NCI-H2196 treated with DMSO at 0.1 percent for 48 hours (cell line): Measurements from ENCODE around the gene PLGRKT.
"Not testable (repeated sequence)": the region's sequence is repeated elsewhere in the genome, so short reads cannot be mapped to it uniquely, and the experiment has no call there.

Experiments used
- DNase-seq: peaks from one replicate; lab custom pipeline; 2025; ENCODE audit not compliant: unreplicated experiment; lab: John Stamatoyannopoulos, UW

PLGRKT gene

GRCh38 chr9:5388026-5388819 is 49.5 kb downstream of the PLGRKT start:
- DNase-seq: no peak

DNA sequence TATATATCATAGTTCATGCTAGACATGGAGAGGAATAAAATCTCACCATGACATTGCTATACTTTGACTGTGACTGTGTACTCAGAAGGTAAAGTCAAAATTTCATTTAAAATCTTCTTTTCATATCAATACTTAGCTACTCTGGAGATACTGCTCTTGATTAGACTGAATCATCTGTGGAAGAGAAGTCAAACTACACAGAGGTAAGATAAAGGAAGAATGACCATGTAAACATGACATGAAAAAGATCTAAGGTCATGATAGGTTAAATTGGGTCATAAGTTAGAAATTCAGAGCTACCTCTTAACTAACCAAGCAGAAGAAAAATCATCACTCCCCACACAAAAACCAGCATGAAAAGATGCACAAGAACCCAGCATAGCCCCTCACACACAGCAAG is 53.3 kb downstream of the PLGRKT start:
- DNase-seq: no peak

DNA sequence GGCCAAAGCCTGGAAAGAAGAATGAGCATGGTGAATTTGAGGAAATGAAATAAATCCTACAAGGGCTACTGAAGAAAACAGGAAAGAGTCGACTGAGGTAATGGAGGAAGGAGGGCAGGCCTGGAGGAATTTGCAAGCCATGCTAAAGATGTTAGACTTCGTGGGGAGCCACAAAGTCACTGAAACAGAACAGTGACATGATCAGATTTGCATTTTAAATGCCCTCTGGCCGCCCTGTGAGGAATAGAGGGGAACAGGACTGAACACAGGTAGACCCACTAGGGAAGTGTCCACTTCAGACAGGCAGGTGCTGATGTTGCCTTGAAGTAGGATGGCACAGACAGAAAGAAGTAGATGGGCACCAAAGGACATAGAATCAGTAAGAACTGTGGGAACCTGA is 55.2 kb downstream of the PLGRKT start:
- DNase-seq: no peak

DNA sequence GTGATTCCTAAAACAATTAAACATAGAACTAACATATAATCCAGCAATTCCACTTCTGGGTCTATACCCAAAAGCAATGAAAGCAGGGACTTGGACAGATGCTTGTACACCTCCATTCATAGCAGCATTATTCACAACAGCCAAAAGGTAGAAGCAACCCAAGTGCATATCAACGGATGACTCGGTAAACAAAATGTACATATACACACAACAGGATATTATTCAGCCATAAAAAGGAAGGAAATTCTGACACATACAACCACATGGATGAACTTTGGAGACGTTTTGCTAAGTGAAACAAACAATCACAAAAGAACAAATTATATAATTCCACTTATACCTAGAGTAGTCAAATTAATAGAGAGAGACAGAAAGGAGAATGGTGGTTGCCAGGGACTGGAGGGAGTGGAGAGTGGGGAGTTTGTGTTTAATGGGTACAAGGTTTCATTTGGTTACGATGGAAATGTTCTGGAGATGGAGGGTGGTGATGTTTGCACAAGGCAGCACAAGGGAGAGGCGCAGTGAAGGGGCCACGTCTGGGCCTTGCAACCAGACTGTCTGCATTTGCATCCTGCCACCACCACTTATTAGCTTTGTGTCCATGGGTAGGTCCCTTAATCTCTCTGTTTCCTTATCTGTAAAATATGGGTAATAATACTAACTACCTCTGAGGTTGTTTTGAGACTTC is 61.8 kb downstream of the PLGRKT start:
- DNase-seq: no peak

- DNase-seq: no peak
These were observed 62.6 kb downstream of the PLGRKT start for GRCh38 chr9:5375091-5375490.

DNA sequence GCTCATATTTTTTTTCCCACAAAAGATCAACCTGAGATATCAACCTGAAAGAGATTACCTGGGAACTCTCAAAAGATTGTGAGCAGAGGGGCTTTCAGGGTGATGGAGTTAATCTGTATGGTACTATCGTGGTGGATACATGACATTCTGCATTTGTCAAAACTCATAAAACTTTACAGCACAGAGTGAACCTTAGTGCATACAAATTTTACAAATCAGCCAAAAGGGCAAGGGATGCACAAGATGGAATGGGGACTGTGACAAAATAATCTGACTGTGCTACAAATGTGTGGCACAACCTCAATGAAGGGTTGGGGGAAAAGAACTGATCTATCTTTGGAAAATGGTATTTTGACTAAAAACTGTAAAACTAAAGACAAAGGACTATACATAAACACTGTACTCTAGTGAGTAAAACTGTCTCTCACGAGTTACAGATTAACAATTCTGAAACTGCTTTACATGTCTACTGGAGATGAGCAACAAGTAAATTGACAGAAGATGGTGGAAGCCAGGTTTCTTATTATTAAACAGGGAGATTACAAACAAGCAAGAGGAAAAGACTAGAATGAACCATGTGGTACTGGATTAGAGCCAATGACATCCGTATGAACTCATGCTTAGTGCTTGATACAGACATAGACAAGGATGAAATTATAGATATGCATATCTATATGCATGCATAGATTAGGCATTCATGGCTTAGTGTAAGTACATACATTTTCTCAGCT is 73.3 kb downstream of the PLGRKT start:
- no peak for DNase-seq

GRCh38 chr9:5361326-5362010 is 76.3 kb downstream of the PLGRKT start:
- DNase-seq: no peak

- no peak for DNase-seq
These were observed 77.4 kb downstream of the PLGRKT start for GRCh38 chr9:5360341-5360740.

DNA sequence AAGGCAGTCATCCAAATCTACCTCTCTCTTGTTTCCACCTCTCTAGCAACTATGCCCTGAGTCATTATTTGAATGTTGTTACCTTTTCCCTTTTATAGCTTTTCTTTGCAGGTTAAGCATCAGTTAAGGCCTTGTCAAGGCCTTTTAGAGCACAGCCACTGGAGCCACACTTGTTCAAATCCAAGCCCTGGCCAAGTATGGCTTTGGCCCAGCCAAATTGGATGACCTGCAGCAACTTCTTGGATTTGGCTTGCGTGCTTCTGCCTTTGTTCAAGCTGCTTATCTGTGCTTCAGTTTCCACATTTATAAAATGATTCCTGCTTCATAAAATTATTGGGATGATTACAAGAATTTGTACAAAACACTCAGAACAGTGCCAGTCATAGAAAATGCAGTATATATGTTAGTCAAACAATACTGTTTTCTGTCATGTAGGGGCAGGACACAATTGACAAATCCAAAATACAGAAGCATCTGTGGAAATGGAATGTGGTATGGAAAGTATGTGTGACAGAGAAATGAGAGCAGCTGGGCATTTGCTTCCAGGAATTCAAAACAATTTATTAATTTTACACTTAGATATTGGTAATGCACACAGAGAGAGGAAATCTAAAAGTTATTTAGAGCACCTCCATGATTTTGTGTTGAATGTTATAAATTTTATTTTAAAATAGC is 80.2 kb downstream of the PLGRKT start:
- no peak for DNase-seq

- DNase-seq: no peak
These were observed 81.9 kb downstream of the PLGRKT start for GRCh38 chr9:5355817-5356216.

- DNase-seq: no peak
These were observed 82.5 kb downstream of the PLGRKT start for GRCh38 chr9:5355226-5355625.

DNA sequence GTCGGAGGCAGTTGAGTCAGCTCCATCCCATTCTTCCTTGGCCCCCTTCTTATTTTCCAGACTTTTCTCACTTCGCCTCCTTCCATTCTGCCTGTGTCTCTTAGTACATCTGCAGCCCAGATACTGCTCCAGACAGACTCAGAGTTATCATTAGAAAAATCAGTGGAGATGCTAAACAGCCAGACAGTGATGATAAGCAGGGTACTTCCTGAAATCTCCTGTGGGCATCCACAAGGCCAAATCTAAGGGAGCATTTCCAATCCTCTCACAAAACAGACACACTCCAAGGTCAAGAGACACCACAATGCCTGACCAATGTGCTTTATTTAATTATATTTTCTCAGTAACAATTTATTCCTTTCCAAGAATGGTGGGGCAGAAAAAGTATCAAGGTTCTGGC is 83.5 kb downstream of the PLGRKT start:
- no peak for DNase-seq

- DNase-seq: no peak
These were observed 85.0 kb downstream of the PLGRKT start for GRCh38 chr9:5352637-5353248.

- DNase-seq: not testable (repeated sequence)
These were observed 98.4 kb downstream of the PLGRKT start, which contains the start of gene RLN1 for GRCh38 chr9:5338992-5339981. Gene RLN1 (minus strand): TSS chr9:5339876. CDS start chr9:5339746, 130 bp downstream.

DNA sequence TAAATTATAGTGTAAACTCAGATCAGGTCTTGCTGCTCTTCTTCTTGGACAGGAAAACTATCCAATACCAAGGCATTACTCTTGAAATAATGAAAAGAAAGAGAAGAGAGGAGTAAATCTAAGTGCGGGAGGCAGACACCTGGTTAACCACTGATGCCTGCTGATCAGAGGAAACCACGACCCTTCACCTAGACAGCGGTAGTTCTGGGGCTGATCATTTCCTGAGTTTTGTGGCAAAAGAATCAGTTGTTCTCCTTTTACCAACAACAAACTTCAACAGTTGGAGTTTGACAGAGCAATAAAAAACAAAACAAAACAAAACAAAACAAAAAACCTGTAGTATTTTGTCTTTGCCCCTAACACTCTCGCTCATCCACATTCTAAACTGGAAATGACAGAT is 101.0 kb downstream of the PLGRKT start:
- no peak for DNase-seq

- DNase-seq: not testable (repeated sequence)
These were observed 106.4 kb downstream of the PLGRKT start for GRCh38 chr9:5331276-5331675.

GRCh38 chr9:5326893-5327548 is 110.7 kb downstream of the PLGRKT start:
- no peak for DNase-seq

DNA sequence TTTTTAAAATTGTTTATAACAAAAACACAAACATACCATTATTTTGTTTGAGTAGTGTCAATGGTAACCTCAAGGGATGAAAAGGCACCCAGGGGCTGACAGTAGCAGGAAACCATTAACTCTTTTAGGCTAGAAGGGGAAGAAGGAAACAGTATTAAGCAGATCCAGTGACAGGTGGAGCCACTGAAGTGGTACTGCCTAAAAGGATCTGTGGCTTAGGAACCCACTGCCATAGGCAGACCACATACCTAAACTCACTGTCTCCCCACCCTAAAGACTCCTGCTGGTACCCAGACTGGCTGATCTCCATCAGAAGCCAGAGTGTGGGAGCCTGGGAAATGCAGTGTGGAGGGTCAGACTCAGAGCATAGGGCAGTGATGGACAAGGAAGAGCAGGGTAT is 111.5 kb downstream of the PLGRKT start:
- no peak for DNase-seq
